Chondrocyte (in vitro differentiated cells): ENCODE results near the gene RNF213. TPM values are rescaled to one million over a fixed set of nuclear protein-coding genes. Genes with fewer than 3 reads are reported as not detected.
A peak's percentile ranks its signal among the peaks of the same experiment; 100 is the strongest.

Experiments used
- DNase-seq: peaks from one replicate; pipeline ENCODE4 v3.0.0; 2021; ENCODE audit warnings: mixed read lengths, low spot score
- H3K27ac Mint-ChIP-seq: one replicate; pipeline ENCODE4 v1.8.0; 2021; ENCODE audit warnings: mild to moderate bottlenecking, moderate library complexity, mixed read lengths; ENCODE audit not compliant: unreplicated experiment
- H3K27me3 Mint-ChIP-seq: 2 replicates; pipeline ENCODE4 v1.8.0; 2021; ENCODE audit warnings: low read depth, mixed read lengths
- H3K36me3 Mint-ChIP-seq: 2 replicates; pipeline ENCODE4 v1.8.0; 2021; ENCODE audit warnings: low read depth, mixed read lengths
- H3K4me1 Mint-ChIP-seq: 2 replicates; pipeline ENCODE4 v1.8.0; 2021; ENCODE audit warnings: low read depth, mild to moderate bottlenecking, mixed read lengths
- H3K4me3 Mint-ChIP-seq: one replicate; pipeline ENCODE4 v1.8.0; 2021; ENCODE audit warnings: mild to moderate bottlenecking, moderate library complexity, mixed read lengths; ENCODE audit not compliant: unreplicated experiment
- H3K9me3 Mint-ChIP-seq: 2 replicates; pipeline ENCODE4 v1.8.0; 2021; ENCODE audit warnings: low read depth, mixed read lengths
- total RNA-seq: library from RNA; stranded (reverse); gene quantifications from 3 replicates; pipeline ENCODE4 v1.2.1, GENCODE V29; 2021
- TF ChIP-seq, protein P1 (sequence below): fragments of 200-600 bp; sonication (generic); IDR thresholded peaks from 2 replicates; pipeline ENCODE4 v1.5.0; 2021; ENCODE audit warnings: antibody characterized with exemption, mild to moderate bottlenecking, moderate library complexity

RNF213 gene
- total RNA-seq, 1 donor from 2014 or later = 73.2 TPM

GRCh38 chr17:80419255-80419654, 158.6 kb downstream of the RNF213 start:
- Mint-ChIP-seq H3K36me3 (peaks cover 5% of the 10 kb centered on the region), H3K4me1 (peaks cover 26% of the 10 kb centered on the region), H3K4me3 (no peak overlapping the region), H3K27ac (no peak overlapping the region), H3K27me3 (no peaks in the 10 kb centered on the region), H3K9me3 (no peaks in the 10 kb centered on the region)
- TF ChIP-seq, protein P1, sequence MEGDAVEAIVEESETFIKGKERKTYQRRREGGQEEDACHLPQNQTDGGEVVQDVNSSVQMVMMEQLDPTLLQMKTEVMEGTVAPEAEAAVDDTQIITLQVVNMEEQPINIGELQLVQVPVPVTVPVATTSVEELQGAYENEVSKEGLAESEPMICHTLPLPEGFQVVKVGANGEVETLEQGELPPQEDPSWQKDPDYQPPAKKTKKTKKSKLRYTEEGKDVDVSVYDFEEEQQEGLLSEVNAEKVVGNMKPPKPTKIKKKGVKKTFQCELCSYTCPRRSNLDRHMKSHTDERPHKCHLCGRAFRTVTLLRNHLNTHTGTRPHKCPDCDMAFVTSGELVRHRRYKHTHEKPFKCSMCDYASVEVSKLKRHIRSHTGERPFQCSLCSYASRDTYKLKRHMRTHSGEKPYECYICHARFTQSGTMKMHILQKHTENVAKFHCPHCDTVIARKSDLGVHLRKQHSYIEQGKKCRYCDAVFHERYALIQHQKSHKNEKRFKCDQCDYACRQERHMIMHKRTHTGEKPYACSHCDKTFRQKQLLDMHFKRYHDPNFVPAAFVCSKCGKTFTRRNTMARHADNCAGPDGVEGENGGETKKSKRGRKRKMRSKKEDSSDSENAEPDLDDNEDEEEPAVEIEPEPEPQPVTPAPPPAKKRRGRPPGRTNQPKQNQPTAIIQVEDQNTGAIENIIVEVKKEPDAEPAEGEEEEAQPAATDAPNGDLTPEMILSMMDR = no peak
- DNase-seq = no peak

DNA sequence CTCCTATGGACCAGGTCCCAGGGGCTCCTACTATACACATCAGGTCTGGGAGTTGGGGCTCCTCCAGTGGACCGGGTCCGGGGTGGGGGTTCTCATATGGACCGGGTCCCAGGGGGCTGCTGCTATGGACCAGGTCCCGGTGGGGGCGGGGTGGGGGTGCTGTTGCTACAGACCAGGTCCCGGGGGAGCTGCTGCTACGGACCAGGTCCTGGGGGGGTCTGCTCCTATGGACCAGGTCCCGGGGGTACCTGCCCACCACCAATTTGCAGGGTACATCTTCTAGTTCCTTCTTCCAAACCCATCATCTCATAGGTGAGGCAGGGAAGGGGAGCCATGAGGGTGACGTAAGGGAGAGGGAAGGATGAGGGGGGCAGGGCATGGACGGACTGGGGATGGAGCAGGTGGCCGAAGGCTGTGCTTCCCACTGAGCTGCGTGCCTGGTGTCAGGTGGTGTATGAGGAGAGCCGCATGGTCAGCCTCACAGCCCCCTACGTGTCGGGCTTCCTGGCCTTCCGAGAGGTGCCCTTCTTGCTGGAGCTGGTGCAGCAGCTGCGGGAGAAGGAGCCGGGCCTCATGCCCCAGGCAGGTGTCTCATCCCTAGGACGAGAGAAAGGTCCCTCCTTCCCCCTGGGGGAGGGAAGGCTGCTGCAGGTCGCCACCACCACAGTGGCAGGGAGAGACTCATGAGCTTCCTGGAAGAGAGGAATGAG, 160.9 kb downstream of the RNF213 start:
- TF ChIP-seq, protein P1 = no peak
- H3K9me3 Mint-ChIP-seq = no peaks in the 10 kb centered on the region
- H3K27ac Mint-ChIP-seq = no peak overlapping the region
- DNase-seq = peak; percentile 86
- no peak overlapping the region for H3K4me3 Mint-ChIP-seq
- H3K27me3 Mint-ChIP-seq = no peaks in the 10 kb centered on the region
- H3K36me3 Mint-ChIP-seq = peaks cover 5% of the 10 kb centered on the region
- H3K4me1 Mint-ChIP-seq = peaks cover 11% of the 10 kb centered on the region

GRCh38 chr17:80422276-80422675, 161.6 kb downstream of the RNF213 start:
- no peaks in the 10 kb centered on the region for H3K27me3 Mint-ChIP-seq
- peaks cover 5% of the 10 kb centered on the region for H3K36me3 Mint-ChIP-seq
- TF ChIP-seq, protein P1 = no peak
- peak; percentile 86 for DNase-seq
- H3K4me1 Mint-ChIP-seq = peaks cover 4% of the 10 kb centered on the region
- H3K9me3 Mint-ChIP-seq = no peaks in the 10 kb centered on the region
- no peak overlapping the region for H3K4me3 Mint-ChIP-seq
- no peak overlapping the region for H3K27ac Mint-ChIP-seq

- Mint-ChIP-seq H3K4me3 (no peak overlapping the region), H3K36me3 (peaks cover 3% of the 10 kb centered on the region), H3K4me1 (peaks cover under 1% of the 10 kb centered on the region), H3K27ac (no peak overlapping the region), H3K27me3 (no peaks in the 10 kb centered on the region), H3K9me3 (no peaks in the 10 kb centered on the region)
- peak; percentile 62 for DNase-seq
- TF ChIP-seq, protein P1 = no peak
These were observed 162.3 kb downstream of the RNF213 start for GRCh38 chr17:80422981-80423380.

DNA sequence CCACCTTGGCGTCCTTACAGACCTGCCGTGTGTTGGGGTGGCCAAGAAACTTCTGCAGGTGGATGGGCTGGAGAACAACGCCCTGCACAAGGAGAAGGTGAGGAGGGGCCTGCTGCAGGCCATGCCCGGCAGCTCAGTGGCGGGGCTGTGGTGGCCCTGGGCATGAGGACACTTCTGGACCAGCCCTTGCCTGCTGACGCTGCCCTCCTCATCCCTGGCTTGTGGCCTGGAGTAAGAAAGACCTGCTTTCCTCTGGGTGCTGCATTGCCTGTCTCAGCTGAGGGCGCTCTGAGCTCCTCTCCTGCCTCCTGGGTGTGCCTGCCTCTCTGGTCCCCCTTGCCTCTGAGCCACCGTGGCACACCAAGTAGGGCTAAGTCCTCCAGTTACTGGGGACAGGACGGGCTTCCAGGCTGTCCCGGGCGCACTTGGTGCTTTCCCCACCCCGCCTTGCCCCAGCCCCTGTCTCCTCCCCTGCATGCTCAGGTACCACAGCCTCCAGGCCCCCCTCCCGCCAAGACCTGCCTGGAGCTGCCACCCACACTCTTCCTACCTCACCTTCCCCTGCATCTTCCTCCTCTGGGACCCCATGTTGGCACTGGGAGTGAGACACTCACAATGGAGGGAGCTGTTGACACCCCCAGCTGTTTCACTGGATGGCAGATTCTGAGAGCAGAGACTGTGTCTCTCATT, 163.0 kb downstream of the RNF213 start:
- no peak overlapping the region for H3K27ac Mint-ChIP-seq

More for the DNA sequence above, 163.0 kb downstream of the RNF213 start:
- TF ChIP-seq, protein P1 = no peak
- peak; percentile 76 for DNase-seq
- H3K27me3 Mint-ChIP-seq = no peaks in the 10 kb centered on the region
- H3K36me3 Mint-ChIP-seq = no peaks in the 10 kb centered on the region
- H3K4me3 Mint-ChIP-seq = no peak overlapping the region
- H3K4me1 Mint-ChIP-seq = no peaks in the 10 kb centered on the region
- no peaks in the 10 kb centered on the region for H3K9me3 Mint-ChIP-seq
